GM21515 (cell line): ENCODE results near the gene PDZD2.
"Not testable (repeated sequence)": the region's sequence is repeated elsewhere in the genome, so short reads cannot be mapped to it uniquely, and the experiment has no call there.

Experiments
- ATAC-seq: cut with Tn5 transposase; IDR thresholded peaks from one replicate; pipeline ENCODE4 v1.9.1; 2021; ENCODE audit not compliant: unreplicated experiment

The PDZD2 gene

DNA sequence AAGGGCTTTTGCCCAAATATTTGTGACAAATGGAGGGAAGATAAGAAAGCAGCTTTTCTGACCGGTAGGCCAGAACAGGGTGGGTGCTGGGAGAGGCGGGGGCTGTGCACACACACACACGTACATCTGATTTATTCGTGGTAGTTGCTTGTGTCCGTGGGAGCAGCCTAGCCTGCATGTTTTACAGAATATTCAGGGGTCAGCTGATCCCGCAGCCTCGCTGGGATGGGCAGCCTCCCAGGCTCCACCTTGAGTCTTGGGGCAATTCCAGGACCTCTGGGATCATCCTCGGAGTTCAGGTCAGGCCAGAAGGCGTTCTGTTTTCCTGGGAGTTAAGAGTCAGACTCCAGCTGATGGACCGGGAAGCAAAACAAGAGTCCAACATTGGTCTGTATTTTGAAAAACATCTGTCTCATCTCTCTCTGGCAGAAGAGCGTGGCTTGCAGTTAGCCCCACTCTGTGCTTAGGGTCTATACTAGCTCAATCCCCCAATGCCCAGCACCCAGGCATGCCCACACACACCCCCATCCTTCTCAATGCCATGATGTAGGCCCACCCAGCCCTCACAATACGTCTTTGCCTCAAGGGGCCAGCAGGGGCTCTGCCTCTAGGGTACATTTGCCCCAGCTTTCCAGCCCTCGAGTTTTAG lies 324.6 kb downstream of the PDZD2 start:
- ATAC-seq: no peak

- no peak for ATAC-seq
Observed at GRCh38 chr5:31964007-31964360, 325.1 kb downstream of the PDZD2 start.

GRCh38 chr5:31965227-31965626 lies 326.3 kb downstream of the PDZD2 start:
- no peak for ATAC-seq

GRCh38 chr5:31966936-31967335 lies 328.0 kb downstream of the PDZD2 start:
- no peak for ATAC-seq

GRCh38 chr5:31967461-31967860 lies 328.5 kb downstream of the PDZD2 start:
- no peak for ATAC-seq

DNA sequence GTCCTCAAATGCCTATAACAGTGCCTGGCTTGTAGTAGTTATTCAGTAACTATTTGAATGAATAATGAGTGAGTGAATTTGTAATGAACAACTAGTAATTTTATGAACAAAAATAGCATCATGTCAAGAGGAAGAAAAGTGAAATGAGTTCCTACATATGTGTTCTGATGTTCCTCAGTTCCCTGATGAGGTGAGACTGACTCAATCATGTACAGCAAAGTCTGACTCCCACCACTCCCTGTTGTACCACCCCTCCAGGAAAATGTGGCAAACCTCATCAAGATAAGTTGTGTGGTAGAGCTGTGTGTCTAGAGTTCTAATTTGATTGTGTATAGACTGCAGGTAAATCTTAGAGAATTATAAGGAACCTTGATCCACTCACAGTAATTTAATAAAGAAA lies 333.6 kb downstream of the PDZD2 start:
- no peak for ATAC-seq

DNA sequence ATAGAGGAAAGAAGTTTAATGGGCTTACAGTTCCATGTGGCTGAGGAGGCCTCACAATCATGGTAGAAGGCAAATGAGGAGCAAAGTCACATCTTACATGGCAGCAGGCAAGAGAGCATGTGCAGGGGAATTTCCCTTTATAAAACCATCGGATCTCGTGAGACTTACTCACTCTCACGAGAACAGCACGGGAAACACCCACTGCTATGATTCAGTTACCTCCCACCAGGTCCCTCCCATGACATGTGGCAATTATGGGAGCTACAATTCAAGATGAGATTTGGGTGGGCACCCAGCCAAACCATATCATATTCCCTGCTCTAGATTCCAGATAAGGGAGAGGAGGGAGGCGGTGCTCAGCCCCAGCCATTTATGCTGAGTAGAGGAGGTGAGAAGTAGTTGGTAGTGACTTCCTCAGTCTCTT lies 336.3 kb downstream of the PDZD2 start:
- not testable (repeated sequence) for ATAC-seq

- ATAC-seq: no peak
Observed at GRCh38 chr5:31976169-31976568, 337.2 kb downstream of the PDZD2 start.

GRCh38 chr5:31981361-31981945 lies 342.5 kb downstream of the PDZD2 start:
- no peak for ATAC-seq

GRCh38 chr5:31982027-31982426 lies 343.1 kb downstream of the PDZD2 start:
- ATAC-seq: no peak

DNA sequence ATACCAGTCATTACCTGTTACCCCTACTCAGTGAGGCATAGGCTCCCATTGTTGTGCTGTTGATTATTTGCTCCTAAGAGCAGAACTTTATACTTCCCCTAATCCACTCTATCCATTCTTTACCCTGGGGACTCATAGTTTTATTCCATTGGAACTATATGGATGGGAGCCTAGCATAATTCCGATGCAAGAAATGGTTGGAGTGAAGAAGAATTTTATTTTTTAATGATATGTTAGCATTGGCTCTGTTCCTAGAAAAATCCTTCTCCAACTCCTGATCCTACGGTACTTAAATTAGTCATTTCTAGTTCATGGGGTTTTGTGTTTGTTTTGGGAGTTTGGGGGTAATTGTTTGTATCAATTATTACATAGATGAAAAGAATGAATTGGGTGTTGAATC lies 343.7 kb downstream of the PDZD2 start:
- ATAC-seq: no peak

- ATAC-seq: no peak
Observed at GRCh38 chr5:31983851-31984250, 344.9 kb downstream of the PDZD2 start.

GRCh38 chr5:31984691-31985090 lies 345.8 kb downstream of the PDZD2 start:
- no peak for ATAC-seq

DNA sequence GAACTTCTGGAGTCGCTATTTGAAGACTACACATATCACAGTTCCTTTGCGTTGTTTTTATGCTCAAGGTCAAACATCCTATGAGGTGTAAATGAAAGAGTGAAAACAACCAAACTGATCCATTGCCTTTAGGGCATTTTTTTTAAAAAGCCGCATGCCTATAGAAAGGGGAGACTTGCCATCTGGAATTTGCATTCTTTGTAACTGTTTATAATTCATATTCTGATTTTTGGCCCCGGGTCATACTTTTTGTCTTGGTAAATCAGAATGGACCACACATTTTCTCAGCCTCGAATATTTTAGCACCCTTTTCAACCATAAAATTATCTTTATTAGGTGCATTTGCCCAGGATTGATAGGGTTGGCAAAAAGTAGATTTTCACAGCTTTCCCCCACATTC lies 347.2 kb downstream of the PDZD2 start:
- no peak for ATAC-seq

GRCh38 chr5:31987985-31988710 lies 349.2 kb downstream of the PDZD2 start:
- ATAC-seq: no peak

- ATAC-seq: no peak
Observed at GRCh38 chr5:31990081-31990650, 351.2 kb downstream of the PDZD2 start.

- no peak for ATAC-seq
Observed at GRCh38 chr5:31990701-31991110, 351.8 kb downstream of the PDZD2 start.

- ATAC-seq: no peak
Observed at GRCh38 chr5:31992377-31992776, 353.4 kb downstream of the PDZD2 start.

DNA sequence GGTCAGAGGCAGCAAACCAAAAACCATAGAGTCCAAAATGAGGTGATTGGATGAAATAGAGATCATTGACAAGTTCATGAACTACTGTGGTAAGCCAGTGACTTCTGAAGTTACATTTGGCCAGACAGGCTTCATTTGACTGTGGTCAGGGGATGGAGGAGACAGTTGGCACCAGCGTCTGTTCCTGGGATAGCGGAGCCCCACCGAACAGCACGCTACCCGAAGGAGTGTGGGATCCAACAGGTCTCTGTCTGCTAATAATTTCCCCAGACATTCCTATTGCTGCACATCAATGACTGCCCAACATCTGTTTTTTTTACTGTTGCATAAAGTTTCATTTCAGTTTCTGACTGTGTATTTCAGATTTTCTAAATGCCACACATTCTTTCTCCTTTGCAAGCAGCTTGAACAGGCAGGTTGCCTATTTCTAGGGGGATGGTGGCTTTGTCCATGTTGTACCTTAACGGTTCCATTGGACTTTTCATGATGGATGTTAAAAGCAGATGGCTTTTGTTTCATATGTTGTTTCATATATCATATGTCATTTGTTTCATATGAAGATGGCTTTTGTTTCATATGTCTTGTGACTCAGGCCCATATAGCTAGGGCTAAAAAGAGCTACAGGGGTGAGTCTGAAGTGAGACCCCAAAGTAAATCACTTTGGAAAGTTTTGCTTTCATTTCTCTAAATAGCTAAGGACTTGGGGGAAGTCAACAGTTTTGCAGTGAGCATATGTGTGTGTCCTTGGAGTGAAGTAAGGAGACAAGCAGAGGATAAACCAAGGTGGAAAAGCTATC lies 354.4 kb downstream of the PDZD2 start:
- ATAC-seq: no peak

GRCh38 chr5:31995006-31995405 lies 356.1 kb downstream of the PDZD2 start:
- ATAC-seq: peak; percentile 58

DNA sequence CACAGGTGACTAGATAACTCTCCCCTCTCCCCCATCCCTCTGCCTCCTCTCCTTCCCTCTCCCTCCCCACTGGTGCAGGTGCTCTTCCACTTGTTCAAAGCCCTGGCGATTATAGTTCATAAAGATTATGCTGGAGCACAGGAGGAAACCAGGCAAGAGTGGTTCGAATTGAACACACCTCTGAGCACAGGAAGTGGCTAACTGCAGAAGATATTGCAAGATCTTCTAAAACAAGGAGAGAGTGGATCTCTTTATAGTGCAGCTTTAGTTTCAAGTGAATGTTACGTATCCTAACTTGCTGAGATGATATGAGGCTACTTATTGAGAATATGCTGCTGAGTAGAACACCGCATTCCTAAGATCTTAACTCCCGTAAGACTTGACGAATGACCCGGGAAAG lies 356.8 kb downstream of the PDZD2 start:
- ATAC-seq: no peak
